Loucy (cell line): ENCODE results near the gene POU2F1.

ENCODE experiments used
- H2AFZ ChIP-seq: fragments of 200-600 bp; sonication (generic); 2 replicates; pipeline ENCODE4 v1.6.0; 2016; ENCODE audit warnings: antibody characterized with exemption, mild to moderate bottlenecking, low read length, moderate library complexity
- H3F3A ChIP-seq: fragments of 200-600 bp; 2 replicates; pipeline ENCODE4 v1.6.0; 2016; ENCODE audit warnings: antibody characterized with exemption, low read depth, mild to moderate bottlenecking
- H3K27me3 ChIP-seq: fragments of 200-600 bp; sonication (generic); 2 replicates; pipeline ENCODE4 v1.6.1; 2014; ENCODE audit warnings: low read length, mild to moderate bottlenecking; ENCODE audit not compliant: insufficient read depth, poor library complexity, severe bottlenecking
- H3K36me3 ChIP-seq: fragments of 200-600 bp; sonication (generic); 2 replicates; pipeline ENCODE4 v1.6.1; 2016; ENCODE audit warnings: low read length; ENCODE audit not compliant: insufficient read depth
- H3K4me1 ChIP-seq: fragments of 200-600 bp; sonication (generic); 2 replicates; pipeline ENCODE4 v1.5.1; 2014; ENCODE audit warnings: low read length, mild to moderate bottlenecking; ENCODE audit not compliant: insufficient read depth, poor library complexity, severe bottlenecking
- H3K4me2 ChIP-seq: fragments of 200-600 bp; sonication (generic); 2 replicates; pipeline ENCODE4 v1.6.0; 2014; ENCODE audit warnings: antibody characterized with exemption, low read length, low read depth, mild to moderate bottlenecking; ENCODE audit not compliant: poor library complexity, severe bottlenecking
- H3K4me3 ChIP-seq: fragments of 200-600 bp; sonication (generic); 2 replicates; pipeline ENCODE4 v1.5.1; 2014; ENCODE audit warnings: low read length, mild to moderate bottlenecking, mixed read lengths; ENCODE audit not compliant: poor library complexity, severe bottlenecking
- H3K79me2 ChIP-seq: fragments of 200-600 bp; sonication (generic); 2 replicates; pipeline ENCODE4 v1.6.1; 2014; ENCODE audit warnings: low read length; ENCODE audit not compliant: insufficient read depth
- H3K9ac ChIP-seq: fragments of 200-600 bp; sonication (generic); 2 replicates; pipeline ENCODE4 v1.6.0; 2014; ENCODE audit warnings: mild to moderate bottlenecking, low read depth, low read length, moderate library complexity; ENCODE audit not compliant: poor library complexity, severe bottlenecking
- H3K9me2 ChIP-seq: fragments of 200-600 bp; sonication (generic); replicated peaks from 2 replicates; pipeline ENCODE4 v1.6.1; 2016; ENCODE audit warnings: low read depth, low read length, mixed read lengths
- H3K9me3 ChIP-seq: fragments of 200-600 bp; sonication (generic); 2 replicates; pipeline ENCODE4 v1.6.1; 2014; ENCODE audit warnings: mild to moderate bottlenecking, antibody characterized with exemption, low read length, low read depth; ENCODE audit not compliant: insufficient read depth
- H4K20me1 ChIP-seq: fragments of 200-600 bp; sonication (generic); 2 replicates; pipeline ENCODE4 v1.6.0; 2014; ENCODE audit warnings: antibody characterized with exemption, low read length, mild to moderate bottlenecking; ENCODE audit not compliant: insufficient read depth, poor library complexity, severe bottlenecking
- EZH2phosphoT487 ChIP-seq: fragments of 200-600 bp; IDR thresholded peaks from 2 replicates; pipeline ENCODE4 v1.6.1; 2018; ENCODE audit warnings: antibody characterized with exemption, mild to moderate bottlenecking, moderate library complexity, borderline replicate concordance
- TF ChIP-seq, protein P1 (sequence below): fragments of 200-600 bp; sonication (generic); conservative IDR thresholded peaks from 2 replicates; pipeline ENCODE4 v1.5.1; 2014; ENCODE audit warnings: mild to moderate bottlenecking, antibody characterized with exemption, low read length

Gene POU2F1

DNA sequence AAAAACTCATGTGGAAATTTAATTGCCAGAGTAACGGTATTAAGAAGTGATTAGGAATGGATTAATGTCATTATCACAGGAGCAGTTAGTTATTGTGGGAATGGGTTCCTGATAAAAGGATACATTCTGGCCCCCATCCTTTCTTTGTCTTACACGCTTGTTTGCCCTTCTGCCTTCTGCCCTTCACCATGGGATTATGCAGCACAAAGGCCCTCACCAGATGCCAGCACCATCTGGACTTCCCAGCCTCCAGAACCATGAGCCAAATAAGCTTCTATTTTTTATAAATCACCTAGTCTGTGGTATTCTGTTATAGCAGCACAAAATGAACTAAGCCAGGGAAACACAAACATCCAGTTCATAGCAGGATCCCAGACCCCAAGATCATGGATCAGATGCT is 33.9 kb upstream of the POU2F1 start:
- TF ChIP-seq, protein P1, sequence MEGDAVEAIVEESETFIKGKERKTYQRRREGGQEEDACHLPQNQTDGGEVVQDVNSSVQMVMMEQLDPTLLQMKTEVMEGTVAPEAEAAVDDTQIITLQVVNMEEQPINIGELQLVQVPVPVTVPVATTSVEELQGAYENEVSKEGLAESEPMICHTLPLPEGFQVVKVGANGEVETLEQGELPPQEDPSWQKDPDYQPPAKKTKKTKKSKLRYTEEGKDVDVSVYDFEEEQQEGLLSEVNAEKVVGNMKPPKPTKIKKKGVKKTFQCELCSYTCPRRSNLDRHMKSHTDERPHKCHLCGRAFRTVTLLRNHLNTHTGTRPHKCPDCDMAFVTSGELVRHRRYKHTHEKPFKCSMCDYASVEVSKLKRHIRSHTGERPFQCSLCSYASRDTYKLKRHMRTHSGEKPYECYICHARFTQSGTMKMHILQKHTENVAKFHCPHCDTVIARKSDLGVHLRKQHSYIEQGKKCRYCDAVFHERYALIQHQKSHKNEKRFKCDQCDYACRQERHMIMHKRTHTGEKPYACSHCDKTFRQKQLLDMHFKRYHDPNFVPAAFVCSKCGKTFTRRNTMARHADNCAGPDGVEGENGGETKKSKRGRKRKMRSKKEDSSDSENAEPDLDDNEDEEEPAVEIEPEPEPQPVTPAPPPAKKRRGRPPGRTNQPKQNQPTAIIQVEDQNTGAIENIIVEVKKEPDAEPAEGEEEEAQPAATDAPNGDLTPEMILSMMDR = no peak
- TF ChIP-seq EZH2phosphoT487 = no peak
- no peaks in the 10 kb centered on the region for H3K36me3 ChIP-seq
- H3K27me3 ChIP-seq = no peaks in the 10 kb centered on the region
- peaks cover 6% of the 10 kb centered on the region for H3K4me1 ChIP-seq
- H2AFZ ChIP-seq = no peak overlapping the region
- no peak overlapping the region for H3K4me2 ChIP-seq
- no peaks in the 10 kb centered on the region for H3K9me2 ChIP-seq
- no peaks in the 10 kb centered on the region for H3K79me2 ChIP-seq
- H3K9me3 ChIP-seq = no peaks in the 10 kb centered on the region
- H4K20me1 ChIP-seq = no peaks in the 10 kb centered on the region
- H3K9ac ChIP-seq = no peak overlapping the region
- H3K4me3 ChIP-seq = no peak overlapping the region
- no peaks in the 10 kb centered on the region for H3F3A ChIP-seq

DNA sequence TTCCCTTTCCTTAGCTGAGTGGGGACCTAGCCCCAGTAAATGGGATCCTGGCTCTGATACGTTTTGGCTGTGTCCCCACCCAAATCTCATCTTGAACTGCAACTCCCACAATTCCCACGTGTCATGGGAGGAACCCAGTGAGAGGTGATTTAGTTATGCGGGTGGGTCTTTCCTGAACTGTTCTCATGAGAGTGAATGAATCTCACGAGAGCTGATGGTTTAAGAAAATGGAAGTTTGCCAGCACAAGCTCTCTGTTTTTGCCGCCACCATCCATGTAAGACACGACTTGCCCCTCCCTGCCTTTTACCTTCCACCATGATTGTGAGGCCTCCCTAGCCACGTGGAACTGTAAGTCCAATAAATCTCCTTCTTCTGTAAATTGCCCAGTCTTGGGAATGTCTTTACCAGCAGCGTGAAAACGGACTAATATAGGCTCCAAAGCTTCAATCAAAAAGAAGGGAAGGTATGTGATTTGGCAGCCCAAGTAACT is 29.9 kb upstream of the POU2F1 start:
- Histone ChIP-seq H3K36me3 (no peaks in the 10 kb centered on the region), H3K4me3 (no peak overlapping the region), H3K9ac (no peak overlapping the region), H3F3A (no peaks in the 10 kb centered on the region), H3K4me1 (peaks cover under 1% of the 10 kb centered on the region), H3K9me2 (no peaks in the 10 kb centered on the region), H3K9me3 (no peaks in the 10 kb centered on the region), H4K20me1 (no peaks in the 10 kb centered on the region), H3K79me2 (no peaks in the 10 kb centered on the region), H2AFZ (no peak overlapping the region), H3K4me2 (no peak overlapping the region), H3K27me3 (no peaks in the 10 kb centered on the region)
- TF ChIP-seq, protein P1 = no peak
- no peak for TF ChIP-seq EZH2phosphoT487

DNA sequence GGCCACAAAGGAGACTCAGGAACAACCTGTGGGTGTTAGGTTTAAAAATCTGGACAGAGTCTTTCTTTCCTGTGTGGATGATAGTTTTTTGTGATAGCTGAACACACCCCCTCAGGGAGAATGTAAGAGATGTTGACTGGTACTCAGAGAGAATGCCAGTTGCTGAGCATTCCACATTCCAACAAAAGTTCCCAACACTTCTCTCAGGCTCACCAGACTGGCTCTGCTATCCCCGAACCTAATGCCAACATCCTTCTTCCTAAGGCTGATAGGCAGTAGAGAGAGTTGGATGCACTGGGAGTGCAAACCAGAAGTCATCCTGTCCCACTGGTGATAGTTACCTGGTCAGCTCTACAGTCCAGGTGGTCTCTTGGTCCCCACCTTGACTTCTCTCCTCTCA is 28.7 kb upstream of the POU2F1 start:
- Histone ChIP-seq H3K79me2 (no peaks in the 10 kb centered on the region), H3K4me1 (peaks cover 7% of the 10 kb centered on the region), H3K4me2 (no peak overlapping the region), H3K9me2 (no peaks in the 10 kb centered on the region), H3K9ac (no peak overlapping the region), H3K9me3 (no peaks in the 10 kb centered on the region), H4K20me1 (no peaks in the 10 kb centered on the region), H3K4me3 (no peak overlapping the region), H3F3A (no peaks in the 10 kb centered on the region), H3K36me3 (no peaks in the 10 kb centered on the region), H3K27me3 (no peaks in the 10 kb centered on the region), H2AFZ (no peak overlapping the region)
- TF ChIP-seq, protein P1 = no peak
- TF ChIP-seq EZH2phosphoT487 = no peak
